Esophagus squamous epithelium (tissue), 5 donors: ENCODE data around the gene RRBP1. TPM values are rescaled to one million over a fixed set of nuclear protein-coding genes. Genes with fewer than 3 reads are reported as not detected.

ENCODE experiments used
- DNase-seq: peaks from one replicate; lab custom pipeline; 2025; lab: John Stamatoyannopoulos, UW
- H3K27ac ChIP-seq, 4 donors: fragments of 200-600 bp; sonication (generic); one replicate each; pipeline ENCODE4 v1.5.1; 2016 to 2019; ENCODE audit warnings: mild to moderate bottlenecking in 1 of 4
- H3K27me3 ChIP-seq, 4 donors: fragments of 200-600 bp; sonication (generic); 1 replicate in 3 of 4; 2 replicates in 1 of 4; pipeline versions ENCODE4 v1.5.1 to v1.6.0; 2017 to 2021; ENCODE audit warnings: antibody characterized with exemption in 1 of 4
- H3K36me3 ChIP-seq, 3 donors: fragments of 200-600 bp; sonication (generic); one replicate each; pipeline ENCODE4 v1.5.1; 2016 to 2019
- H3K4me1 ChIP-seq, 3 donors: fragments of 200-600 bp; sonication (generic); one replicate each; pipeline ENCODE4 v1.5.1; 2017 to 2019
- H3K4me3 ChIP-seq, 4 donors: fragments of 200-600 bp; sonication (generic); 1 replicate in 3 of 4; 2 replicates in 1 of 4; pipeline ENCODE4 v1.5.1; 2016 to 2019; ENCODE audit warnings: mild to moderate bottlenecking in 2 of 4, moderate library complexity in 1 of 4
- H3K9me3 ChIP-seq, 3 donors: fragments of 200-600 bp; sonication (generic); one replicate each; pipeline ENCODE4 v1.5.1; 2016 to 2019
- CTCF ChIP-seq, 6 experiments: fragments of 450-650 bp in 4 of 6; fragments of 200-600 bp in 2 of 6; sonication (generic) in 2 of 6; IDR thresholded peaks; one replicate each; pipeline ENCODE4 v1.5.1; 2016 to 2019; ENCODE audit warnings: antibody characterized with exemption in 6 of 6, mild to moderate bottlenecking in 4 of 6, moderate library complexity in 4 of 6
- POLR2A ChIP-seq, 4 donors: fragments of 450-650 bp; IDR thresholded peaks; one replicate each; pipeline ENCODE4 v1.6.1; 2017; ENCODE audit warnings: antibody characterized with exemption in 4 of 4, mild to moderate bottlenecking in 4 of 4, moderate library complexity in 3 of 4
- WGBS, 2 donors: methylation state at CpG; one replicate each; pipeline ENCODE4 v1.1.5; 2018; 5-methylcytosine and 5-hydroxymethylcytosine counted together
- intact Hi-C: fragments of 100-400 bp; cut with DNase I; formaldehyde crosslinking; loops from one replicate; pipeline ENCODE4 v1.15.0; 2022
- total RNA-seq, 4 donors: library from RNA; depleted of rRNA; stranded (reverse); fragments of >200 nt; gene quantifications; one replicate each; pipeline ENCODE4 v1.1.0, GENCODE V29; 2016
- donor health status: DM: yes; HTN: yes; CAD: no.

RRBP1 gene
- total RNA-seq, 4 donors from 2014 or later: 61.4 to 128 (median 72.7) TPM

GRCh38 chr20:17655286-17655651 lies 26.8 kb downstream of the RRBP1 start:
- Histone ChIP-seq H3K4me3 (no peak overlapping the region), H3K27me3 (no peaks in the 10 kb centered on the region), H3K36me3 (peaks cover 4 to 67% (median 6%) of the 10 kb centered on the region in 3 donors), H3K9me3 (peaks cover 0 to 10% (median 5%) of the 10 kb centered on the region in 3 donors), H3K27ac (no peak overlapping the region), H3K4me1 (peaks cover 4 to 41% (median 16%) of the 10 kb centered on the region in 3 donors)
- no peak for DNase-seq
- 81 to 84% methylated on average over 7 of the region's 7 CpGs for WGBS, 2 donors
- intact Hi-C loops: no loop called here
- TF ChIP-seq POLR2A (IDR thresholded peaks at IDR 0.05): no peak
- TF ChIP-seq CTCF (IDR thresholded peaks at IDR 0.05): peak in 1 of 6 experiments; percentile 2

GRCh38 chr20:17654649-17655285 lies 27.3 kb downstream of the RRBP1 start:
- Histone ChIP-seq H3K27ac (no peak overlapping the region), H3K36me3 (peaks cover 4 to 62% (median 6%) of the 10 kb centered on the region in 3 donors)

GRCh38 chr20:17653835-17654648 lies 28.0 kb downstream of the RRBP1 start:
- no peak overlapping the region for H3K4me3 ChIP-seq
- peaks cover 0 to 10% (median 5%) of the 10 kb centered on the region in 3 donors for H3K9me3 ChIP-seq
- TF ChIP-seq CTCF (IDR thresholded peaks at IDR 0.05) (no peak), POLR2A (IDR thresholded peaks at IDR 0.05) (no peak)
- H3K4me1 ChIP-seq: peaks cover 4 to 54% (median 20%) of the 10 kb centered on the region in 3 donors
- no peak overlapping the region for H3K27ac ChIP-seq
- WGBS, 2 donors: 89 to 98% methylated on average over 10 to 11 of the region's 11 CpGs
- H3K27me3 ChIP-seq: no peaks in the 10 kb centered on the region
- DNase-seq: no peak
- intact Hi-C loops: no loop called here
- H3K36me3 ChIP-seq: peaks cover 4 to 55% (median 6%) of the 10 kb centered on the region in 3 donors

More at GRCh38 chr20:17654649-17655285, 27.3 kb downstream of the RRBP1 start:
- H3K4me1 ChIP-seq: peaks cover 4 to 46% (median 16%) of the 10 kb centered on the region in 3 donors
- TF ChIP-seq POLR2A (IDR thresholded peaks at IDR 0.05) (no peak), CTCF (IDR thresholded peaks at IDR 0.05) (peak in 4 of 6 experiments; percentile 35 to 53 (median 44))
- WGBS, 2 donors: 60 to 65% methylated on average over 7 of the region's 7 CpGs
- intact Hi-C loops: no loop called here
- DNase-seq: no peak
- H3K4me3 ChIP-seq: no peak overlapping the region
- H3K27me3 ChIP-seq: no peaks in the 10 kb centered on the region
- H3K9me3 ChIP-seq: peaks cover 0 to 10% (median 5%) of the 10 kb centered on the region in 3 donors

DNA sequence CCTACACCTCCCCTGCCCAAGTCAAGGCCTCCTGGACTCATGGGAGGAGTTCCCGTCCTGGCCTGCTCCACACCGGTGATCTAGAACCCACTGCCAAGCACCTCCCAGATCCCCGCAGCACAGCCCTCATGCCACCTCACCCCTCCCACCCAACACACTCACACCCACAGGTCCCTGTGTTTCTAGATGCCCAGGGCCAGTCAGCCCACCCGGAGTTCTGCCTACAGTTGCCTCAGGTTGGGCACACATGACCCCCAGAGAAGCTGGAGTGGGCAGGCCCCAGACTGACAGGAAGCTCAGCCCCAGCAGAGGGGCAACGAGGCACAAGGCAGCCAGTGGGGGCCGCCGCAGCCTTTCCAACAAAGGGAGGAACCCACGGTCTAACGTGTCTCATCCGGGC lies 29.6 kb downstream of the RRBP1 start:
- Histone ChIP-seq H3K36me3 (peaks cover 0 to 39% (median 0%) of the 10 kb centered on the region in 3 donors), H3K9me3 (no peaks in the 10 kb centered on the region), H3K27ac (no peak overlapping the region), H3K4me1 (peaks cover 4 to 70% (median 20%) of the 10 kb centered on the region in 3 donors), H3K4me3 (no peak overlapping the region), H3K27me3 (no peaks in the 10 kb centered on the region)
- no peak for DNase-seq
- TF ChIP-seq CTCF (IDR thresholded peaks at IDR 0.05) (no peak), POLR2A (IDR thresholded peaks at IDR 0.05) (no peak)
- intact Hi-C loops: no loop called here
- 63 to 83% methylated on average over 3 to 8 of the region's 10 CpGs for WGBS, 2 donors
